HG02852 (cell line): ENCODE results near the gene FBXO17.
"Not testable (repeated sequence)": the region's sequence is repeated elsewhere in the genome, so short reads cannot be mapped to it uniquely, and the experiment has no call there.

Experiments used
- ATAC-seq: cut with Tn5 transposase; IDR thresholded peaks from one replicate; pipeline ENCODE4 v1.9.1; 2021; ENCODE audit warnings: mild to moderate bottlenecking, moderate library complexity; ENCODE audit not compliant: unreplicated experiment

FBXO17 gene

DNA sequence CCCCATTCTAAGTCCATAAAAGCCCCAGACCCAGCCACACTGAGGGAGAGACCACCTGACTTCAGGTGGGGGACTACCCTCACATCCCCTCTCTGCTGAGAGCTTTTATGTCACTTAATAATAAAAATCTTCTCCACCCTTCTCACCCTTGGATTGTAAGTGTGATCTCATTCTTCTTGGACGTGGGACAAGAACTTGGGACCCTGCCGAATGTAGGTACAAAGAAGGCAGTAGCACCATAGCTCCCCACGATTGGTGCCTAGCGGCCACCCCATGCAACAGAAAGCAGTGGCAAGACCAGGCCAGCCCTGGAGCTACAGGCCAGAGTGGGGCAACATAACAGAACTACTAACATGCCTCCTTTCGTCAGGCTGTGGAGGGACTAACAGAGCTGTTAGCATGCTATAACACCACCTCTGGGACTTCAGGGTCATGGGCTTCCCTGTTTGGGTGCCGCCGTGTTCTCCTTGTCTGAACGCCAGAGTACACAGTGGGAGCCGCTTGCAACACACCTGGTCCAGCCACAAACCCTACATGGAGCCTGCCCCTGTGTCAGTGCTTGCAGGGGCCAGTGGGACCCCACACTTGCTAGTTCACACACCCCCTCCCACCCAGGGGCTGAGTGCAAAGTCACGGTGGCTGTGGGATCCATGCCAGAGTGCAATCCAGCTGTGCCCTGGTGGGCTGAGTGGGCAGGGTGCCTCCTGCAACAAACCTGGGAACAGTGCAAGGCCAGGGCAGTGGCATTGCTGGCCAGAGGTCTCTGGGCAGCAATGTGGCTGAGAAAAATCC is 5.2 kb upstream of the FBXO17 start:
- no peak for ATAC-seq

DNA sequence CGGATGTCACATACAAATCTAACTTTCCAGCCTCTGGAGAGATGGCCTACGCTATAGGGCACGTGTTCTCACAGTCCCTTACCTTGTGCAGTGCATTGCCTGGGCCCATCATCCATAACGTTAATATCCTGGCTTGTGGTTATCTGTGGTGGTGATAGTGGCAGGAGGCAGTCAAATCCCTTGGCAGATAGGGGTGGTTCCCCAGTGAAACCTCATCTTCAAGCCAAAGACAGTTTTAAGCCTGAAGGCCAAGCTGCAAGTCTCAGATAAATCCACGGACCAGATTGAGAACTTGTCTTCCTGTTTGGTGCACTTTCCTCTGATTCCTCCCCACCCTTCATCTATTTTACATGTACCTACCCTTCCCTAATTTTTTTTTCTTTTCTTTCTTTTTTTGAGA is 4.3 kb upstream of the FBXO17 start:
- no peak for ATAC-seq

DNA sequence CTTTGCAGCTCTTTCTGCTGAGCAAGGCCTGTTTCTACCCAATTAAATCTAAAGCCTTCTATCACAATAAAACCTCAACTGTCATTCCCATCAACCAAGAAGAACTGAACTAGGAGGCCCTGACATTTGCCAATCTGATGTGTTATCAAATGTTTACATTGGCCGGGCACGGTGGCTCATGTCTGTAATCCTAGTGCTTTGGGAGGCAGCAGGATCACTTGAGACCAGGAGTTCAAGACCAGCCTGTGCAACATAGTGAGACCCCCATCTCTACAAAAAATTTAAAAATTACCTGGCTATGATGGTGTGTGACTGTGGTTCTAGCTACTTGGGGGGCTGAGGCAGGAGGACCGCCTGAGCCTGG is 2.8 kb upstream of the FBXO17 start:
- no peak for ATAC-seq

DNA sequence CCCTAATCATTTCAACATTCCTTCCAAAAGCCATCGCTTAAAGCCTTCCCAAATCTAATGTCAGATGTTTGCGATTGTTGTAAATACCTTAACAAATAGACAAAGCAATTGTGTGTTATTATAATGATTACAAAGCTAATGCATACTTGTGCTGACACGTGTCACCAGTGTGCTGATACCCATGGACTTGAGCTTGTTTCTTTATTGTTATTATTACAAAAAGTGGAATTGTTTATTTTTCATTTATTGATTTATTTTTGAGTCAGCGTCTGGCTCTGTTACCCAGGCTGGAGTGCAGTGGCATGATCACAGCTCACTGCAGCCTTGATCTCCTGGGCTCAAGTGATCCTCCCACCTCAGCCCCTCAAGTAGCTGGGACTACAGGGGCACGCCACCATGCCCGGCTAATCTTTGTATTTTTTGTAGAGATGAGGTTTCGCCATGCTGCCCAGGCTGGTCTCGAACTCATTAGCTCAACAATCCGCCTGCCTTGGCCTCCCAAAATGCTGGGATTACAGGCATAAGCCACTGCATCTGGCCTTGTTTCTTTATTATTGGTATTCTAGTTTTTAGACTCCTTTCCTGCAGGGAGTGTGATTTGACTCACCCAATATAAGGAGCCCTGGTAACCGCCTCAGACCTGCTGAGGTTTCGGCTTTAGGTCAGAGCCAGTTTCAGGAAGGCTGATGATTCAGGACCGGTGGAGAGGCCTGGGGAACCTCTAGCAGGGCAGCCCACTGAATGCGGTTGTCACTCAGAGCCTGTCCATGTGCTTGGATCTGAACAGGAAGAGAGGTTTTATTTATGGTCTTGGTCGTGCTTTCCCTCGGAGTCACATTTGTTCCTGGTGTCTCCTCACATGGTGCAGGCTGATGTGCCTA is 2.1 kb upstream of the FBXO17 start:
- ATAC-seq = peak; percentile 92

DNA sequence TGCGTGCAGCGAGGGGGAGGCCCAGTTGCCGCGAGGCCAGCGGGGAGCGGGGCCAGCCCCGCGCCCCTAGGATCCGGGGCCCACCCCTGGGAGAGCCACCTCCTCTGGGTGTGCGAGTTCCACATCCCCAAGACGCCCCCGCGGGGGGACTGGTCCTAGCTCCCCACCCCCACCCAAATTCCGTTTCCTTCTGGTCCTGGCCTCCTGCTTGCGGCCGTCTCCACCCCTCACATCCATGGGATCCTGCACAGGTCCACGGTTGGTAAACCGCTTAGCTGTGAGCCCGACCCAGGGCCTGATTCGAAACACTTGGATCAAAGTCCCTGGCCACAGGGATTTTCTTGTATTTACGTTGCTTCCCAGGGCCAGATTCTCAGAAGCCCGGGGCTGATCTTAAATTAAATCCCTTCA is 324 bp upstream of the FBXO17 start:
- ATAC-seq = no peak

DNA sequence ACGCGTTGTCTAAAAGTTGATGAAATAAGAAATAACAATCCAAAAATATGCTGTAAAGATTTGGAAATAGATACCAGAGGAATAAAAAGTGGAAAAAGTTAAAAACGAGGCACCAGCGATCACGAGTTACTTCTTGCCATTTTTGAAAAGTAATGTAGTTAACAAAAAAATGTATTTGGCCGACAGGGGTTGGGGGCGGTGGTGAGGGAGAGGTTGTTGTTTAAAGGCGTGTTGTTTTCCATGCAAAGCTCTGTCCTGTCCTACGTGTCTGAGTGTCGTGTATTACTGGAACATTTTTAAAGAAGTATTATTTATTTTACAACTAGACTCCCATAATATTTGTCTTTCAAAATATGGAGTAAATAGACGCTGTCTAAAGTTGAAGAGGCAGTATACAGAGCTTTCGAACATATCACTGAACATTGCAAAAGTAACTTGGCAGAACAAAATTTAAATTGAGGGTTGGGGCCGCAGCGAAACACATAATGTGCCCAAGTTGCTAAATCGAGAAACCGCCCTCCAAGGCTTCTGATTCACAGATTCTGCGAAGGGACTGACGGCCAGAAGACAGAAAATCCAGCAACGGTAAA is 823 bp downstream of the FBXO17 start:
- ATAC-seq = no peak

DNA sequence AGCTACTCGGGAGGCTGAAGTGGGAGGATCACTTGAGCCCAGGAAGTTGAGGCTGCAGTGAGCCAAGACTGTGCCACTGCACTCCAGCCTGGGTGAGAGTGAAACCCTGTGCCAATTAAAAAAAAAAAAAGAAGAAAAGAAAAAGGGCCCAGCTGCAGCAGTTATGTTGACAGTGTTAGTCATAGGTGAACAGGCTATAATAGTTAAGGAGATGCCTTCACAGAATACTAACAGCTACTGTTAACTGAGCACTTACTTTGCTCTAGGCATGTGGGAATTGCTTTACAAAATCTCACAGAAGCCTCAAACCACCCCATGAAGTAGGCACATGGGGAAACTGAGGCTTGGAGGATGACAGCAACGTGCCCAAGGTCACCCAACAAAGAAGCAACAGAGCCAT is 3.9 kb downstream of the FBXO17 start:
- no peak for ATAC-seq

DNA sequence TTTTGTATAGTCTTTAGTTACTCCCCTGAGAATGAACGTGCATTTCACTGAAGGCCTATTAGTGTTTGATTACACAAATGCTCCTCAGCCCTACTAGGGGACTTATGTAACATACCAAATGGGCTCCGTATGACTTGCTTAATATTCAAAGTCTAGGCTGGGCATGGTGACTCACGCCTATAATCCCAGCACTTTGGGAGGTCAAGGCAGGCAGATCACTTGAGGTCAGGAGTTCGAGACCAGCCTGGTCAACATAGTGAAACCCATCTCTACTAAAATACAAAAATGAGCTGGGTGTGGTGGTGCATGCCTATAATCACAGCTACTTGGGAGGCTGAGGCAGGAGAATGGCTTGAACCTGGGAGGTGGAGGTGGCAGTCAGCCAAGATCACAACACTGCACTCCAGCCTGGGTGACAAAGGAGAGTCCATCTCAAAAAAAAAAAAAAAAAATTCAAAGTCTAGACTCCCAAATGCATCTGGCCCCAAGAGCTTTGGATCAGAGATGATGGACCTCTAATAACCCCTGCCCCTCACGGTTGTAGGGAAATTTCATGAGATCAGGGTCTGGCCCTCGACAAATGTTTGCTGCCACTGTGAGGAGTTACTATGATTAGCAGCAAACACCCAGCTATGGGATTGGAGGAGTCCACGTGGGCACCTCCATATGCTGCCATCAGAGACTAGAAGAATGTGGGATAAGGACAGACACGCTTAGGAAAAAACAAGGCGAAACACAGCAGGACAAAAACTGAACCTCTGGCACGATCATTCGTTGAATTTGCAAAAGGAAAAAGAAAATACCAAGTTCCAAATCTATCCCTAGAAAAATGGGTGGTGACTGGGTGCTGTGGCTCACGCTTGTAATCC is 4.6 kb downstream of the FBXO17 start:
- no peak for ATAC-seq

DNA sequence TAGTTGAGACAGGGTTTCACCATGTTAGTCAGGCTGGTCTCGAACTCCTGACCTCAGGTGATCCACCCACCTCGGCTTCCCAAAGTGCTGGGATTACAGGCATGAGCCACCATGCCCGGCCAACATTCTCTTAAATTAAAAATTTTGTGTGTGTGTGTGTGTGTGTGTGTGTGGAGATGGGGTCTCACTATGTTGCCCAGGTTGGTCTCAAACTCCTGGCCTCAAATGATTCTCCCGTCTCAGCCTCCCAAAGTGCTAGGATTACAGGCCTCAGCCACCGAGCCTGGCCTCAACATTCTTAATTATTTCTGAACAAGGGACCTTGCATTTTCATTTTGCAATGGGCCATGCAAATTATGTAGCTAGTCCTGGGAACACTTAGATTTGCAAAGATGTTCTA is 9.4 kb downstream of the FBXO17 start:
- not testable (repeated sequence) for ATAC-seq

DNA sequence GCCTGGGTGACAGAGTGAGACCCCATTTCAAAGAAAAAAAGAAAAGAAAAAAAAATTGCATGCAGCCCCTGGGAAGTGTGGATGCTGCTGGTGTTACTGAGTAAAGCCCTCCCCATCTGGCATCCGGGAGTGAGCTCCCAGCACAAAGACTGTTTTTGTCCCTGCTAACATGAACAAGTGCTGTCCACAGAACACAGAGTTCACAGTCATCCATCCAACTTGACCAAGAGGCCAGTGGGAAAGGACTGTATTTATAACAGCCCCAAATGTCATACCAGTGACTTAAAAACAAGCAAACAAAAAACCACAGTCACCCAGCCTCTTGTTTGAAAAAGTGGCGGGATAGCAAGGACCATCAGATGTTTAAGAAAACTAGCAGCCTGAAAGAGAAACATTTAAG is 10.8 kb downstream of the FBXO17 start:
- no peak for ATAC-seq

DNA sequence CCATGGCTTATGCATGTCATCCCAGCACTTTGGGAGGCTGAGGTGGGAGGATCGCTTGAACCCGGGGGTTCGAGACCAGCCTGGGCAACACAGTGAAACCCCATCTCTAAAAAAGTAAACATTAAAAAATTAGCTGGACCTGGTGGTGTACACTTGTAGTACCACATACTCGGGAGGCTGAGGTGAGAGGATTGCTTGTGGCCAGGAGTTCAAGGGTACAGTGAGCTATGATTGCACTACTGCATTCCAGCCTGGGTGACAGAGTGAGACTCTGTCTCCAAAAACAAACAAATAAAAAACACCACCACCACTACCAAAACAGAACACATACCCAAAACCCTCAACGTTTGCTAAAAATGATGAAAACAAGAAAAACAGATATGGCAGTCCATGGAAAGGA is 15.9 kb downstream of the FBXO17 start:
- ATAC-seq = no peak

DNA sequence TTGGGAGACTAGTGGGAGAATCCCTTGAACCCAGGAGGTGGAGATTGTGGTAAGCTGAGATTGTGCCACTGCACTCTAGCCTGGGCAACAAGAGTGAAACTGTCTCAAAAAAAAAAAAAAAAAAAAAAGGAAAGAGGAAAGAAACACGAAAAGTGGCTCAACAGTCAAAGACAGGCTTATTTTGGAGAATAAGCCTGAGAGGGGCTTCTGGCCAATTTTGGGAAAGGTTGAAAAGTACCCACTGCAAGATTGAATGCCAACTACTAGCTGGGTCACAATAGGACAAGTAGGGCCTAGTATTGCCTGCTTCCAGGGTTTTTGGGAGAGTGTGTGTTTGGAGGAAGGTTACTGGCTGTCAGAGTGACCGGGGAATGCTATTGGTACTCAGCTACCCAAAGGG is 17.2 kb downstream of the FBXO17 start:
- ATAC-seq = no peak

DNA sequence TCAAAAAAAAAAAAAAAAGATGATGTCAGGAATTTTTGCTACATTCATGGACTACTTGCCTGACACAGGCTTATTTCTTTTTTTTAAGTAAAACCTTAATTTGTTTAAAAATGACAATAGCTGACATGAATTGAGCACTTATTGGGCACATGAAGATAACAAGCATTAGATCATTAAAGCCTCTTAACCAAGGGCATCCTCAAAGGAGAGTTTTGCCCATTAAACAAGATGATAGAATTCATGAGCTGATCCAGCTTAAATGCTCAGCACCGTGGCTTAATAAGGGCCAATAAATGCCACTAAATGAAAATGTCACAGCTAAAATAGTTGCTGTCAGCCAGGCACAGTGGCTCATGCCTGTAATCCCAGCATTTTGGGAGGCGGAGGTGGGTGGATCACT is 19.3 kb downstream of the FBXO17 start:
- ATAC-seq = no peak

DNA sequence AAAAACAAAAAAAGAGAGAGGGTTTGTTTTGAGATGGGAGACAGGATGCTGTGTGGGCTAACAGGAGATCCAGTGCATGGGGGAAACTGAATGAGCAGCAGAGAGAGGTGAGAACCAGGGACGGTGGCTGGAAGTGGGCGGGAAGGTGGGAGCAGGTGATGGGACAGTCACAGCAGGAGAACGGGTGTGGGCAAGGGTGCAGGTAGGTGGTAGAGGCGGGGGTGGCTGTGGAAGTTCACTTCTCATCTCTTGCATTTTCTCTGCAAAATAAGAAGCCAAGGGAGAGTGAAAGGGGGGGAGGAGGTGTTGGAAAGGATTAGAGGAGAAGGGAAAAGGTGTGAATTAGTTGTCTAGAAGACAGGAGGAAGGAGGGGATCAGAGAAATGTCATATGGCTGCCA is 21.9 kb downstream of the FBXO17 start:
- no peak for ATAC-seq

DNA sequence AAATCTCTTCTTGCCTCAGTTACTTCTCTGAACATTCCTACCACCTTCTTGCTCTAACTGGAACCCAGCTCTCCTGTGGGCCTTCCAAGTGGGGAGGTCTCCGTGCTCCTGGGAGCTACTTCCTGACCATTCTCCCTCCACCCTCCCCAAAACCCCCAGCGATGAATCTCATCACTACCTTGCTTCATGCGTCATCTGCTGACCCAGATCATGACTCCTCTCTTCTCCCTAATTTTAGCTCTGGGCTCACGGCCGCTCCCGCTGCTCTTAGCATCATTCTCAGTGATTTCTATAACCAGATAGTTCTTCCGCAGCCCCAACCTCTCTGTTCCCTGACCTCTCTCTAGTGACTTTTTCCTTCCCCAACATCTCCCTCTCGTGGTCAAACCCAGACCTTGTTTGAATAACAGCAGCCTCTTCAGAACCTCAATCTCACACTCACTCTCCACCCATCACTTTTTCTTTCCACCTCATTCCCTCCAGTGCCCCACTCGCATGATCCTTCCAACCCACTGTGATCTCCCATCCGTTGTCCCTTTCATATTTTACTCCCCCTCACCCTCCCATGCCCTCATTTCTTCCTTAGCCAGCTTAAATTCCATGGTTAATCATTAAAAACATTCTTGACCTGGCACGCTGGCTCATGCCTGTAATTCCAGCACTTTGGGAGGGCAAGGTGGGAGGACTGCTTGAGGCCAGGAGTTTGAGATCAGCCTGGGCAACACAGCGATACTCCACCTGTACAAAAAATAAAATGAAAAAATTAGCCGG is 23.0 kb downstream of the FBXO17 start:
- ATAC-seq = no peak

DNA sequence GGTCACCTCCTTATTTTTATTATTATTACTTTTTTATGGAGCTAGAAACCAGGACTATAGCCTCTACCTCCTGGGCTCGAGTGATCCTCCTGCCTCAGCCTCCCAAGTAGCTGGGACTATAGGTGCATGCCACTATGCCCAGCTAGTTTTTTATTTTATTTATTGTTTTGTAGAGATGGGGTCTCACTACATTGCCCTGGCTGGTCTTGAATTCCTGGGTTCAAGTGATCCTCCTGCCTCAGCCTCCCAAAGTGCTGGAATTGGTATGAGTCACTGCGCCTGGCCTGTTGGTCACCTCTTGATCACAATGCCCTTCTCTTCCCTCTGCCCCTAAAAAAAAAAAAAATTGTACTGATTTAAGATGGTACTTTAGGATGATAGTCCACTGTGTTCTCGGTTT is 24.4 kb downstream of the FBXO17 start:
- ATAC-seq = no peak

DNA sequence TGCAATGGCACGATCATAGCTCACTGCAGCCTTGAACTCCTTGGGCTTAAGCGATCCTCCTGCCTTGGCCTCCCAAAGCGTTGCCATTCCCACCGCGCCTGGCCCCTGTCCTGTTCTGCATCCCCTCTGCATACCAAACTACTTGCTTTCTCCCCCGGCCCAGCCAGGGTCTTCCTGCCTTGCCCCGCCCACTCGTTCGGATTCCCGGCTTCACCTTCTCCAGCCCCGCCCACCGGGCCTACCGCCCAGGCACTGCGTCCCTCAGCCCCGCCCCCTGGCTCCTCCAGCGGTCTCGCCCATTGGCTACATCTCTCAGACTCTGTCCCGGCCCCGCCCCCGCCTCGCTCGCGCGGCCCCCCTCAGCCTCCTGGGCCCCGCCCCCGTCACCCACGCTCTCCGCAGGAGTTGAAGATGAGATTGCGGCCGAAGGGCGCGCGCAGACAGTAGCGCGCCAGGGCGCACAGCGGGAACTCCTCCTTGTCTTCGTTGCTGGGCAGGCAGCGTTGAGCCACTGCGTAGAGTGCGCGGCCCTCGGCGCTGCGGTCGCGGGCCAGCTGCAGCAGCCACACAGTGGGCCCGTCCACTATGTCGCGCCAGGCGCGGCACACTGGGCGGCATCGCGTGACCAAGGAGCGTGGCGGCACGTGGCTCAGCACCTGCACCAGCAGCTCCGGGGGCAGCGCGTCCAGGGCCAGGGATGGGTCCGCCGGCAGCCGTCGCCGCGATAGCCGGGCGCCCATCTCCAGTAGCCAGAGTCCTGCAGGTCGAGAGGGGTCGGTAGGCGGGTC is 25.8 kb downstream of the FBXO17 start:
- ATAC-seq = no peak

DNA sequence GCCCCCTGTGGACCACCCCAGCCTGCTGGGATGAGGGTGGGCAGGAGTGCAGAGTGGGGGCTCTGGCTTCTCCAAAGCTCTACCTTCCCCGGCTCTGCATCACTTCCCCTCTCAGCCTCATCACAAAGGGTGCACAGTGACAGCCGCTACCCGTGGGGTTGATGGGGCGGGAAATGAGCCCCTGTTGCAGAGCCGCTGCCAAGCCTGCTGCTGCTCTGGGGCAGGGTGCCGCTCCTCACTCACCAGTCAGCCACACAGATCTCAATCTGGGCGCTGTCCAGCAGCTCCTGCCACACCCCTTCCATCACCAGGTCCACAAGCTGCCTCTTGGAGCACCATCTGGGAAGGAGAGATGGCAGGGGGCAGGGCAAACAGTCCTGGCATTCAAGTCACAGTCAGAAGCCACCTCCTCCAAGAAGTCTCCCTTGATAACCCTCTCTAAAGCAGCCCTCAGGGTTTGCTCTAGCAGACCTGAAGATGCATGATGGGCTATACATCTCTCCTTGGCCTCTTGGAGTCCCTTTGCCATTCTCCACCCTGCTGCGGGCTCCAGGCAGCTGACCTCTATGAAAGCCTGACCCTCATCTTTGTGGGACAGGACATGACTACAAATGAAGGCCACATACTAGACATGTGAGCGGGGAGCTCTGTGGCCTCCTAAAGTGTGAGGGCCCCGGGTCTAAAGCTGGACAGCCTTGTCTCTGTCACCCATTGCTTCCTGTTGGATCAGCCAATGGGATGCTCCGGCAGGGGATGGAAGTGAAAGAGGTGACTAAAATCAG is 29.1 kb downstream of the FBXO17 start:
- ATAC-seq = no peak
